Peyer's patch (tissue), 4 donors: ENCODE measurements around the gene PRLH. TPM values are rescaled to one million over a fixed set of nuclear protein-coding genes. Genes with fewer than 3 reads are reported as not detected.
"Not testable (repeated sequence)": the region's sequence is repeated elsewhere in the genome, so short reads cannot be mapped to it uniquely, and the experiment has no call there.

Source experiments
- DNase-seq, 3 donors: peaks; one replicate each; pipeline ENCODE4 v3.0.0-alpha.2; 2017 to 2019
- H3K27ac ChIP-seq, 4 donors: fragments of 200-600 bp; sonication (generic); one replicate each; pipeline ENCODE4 v1.5.1; 2016 to 2019
- H3K27me3 ChIP-seq, 2 donors: fragments of 200-600 bp; sonication (generic); one replicate each; pipeline ENCODE4 v1.5.1; 2019
- H3K36me3 ChIP-seq, 3 donors: fragments of 200-600 bp; sonication (generic); one replicate each; pipeline ENCODE4 v1.5.1; 2016 to 2019
- H3K4me1 ChIP-seq, 4 donors: fragments of 200-600 bp; sonication (generic); one replicate each; pipeline ENCODE4 v1.5.1; 2016 to 2019
- H3K4me3 ChIP-seq, 4 donors: fragments of 200-600 bp; sonication (generic); 1 replicate in 3 of 4; 2 replicates in 1 of 4; pipeline ENCODE4 v1.5.1; 2016 to 2019; ENCODE audit warnings: mild to moderate bottlenecking in 1 of 4
- H3K9me3 ChIP-seq, 4 donors: fragments of 200-600 bp; sonication (generic); one replicate each; pipeline ENCODE4 v1.5.1; 2016 to 2019; ENCODE audit warnings: mild to moderate bottlenecking in 1 of 4
- POLR2A ChIP-seq, 2 donors: fragments of 450-650 bp; IDR thresholded peaks; one replicate each; pipeline ENCODE4 v1.5.1; 2017; ENCODE audit warnings: antibody characterized with exemption in 2 of 2, mild to moderate bottlenecking in 2 of 2, moderate library complexity in 2 of 2
- total RNA-seq, 4 donors: library from RNA; depleted of rRNA; stranded (reverse); fragments of >200 nt; gene quantifications; one replicate each; pipeline ENCODE4 v1.1.0, GENCODE V29; 2016
- TF ChIP-seq, protein P1 (sequence below), 6 experiments: fragments of 450-650 bp in 4 of 6; fragments of 200-600 bp in 2 of 6; sonication (generic) in 1 of 6; IDR thresholded peaks; one replicate each; pipeline ENCODE4 v1.5.1; 2017 to 2019; ENCODE audit warnings: antibody characterized with exemption in 6 of 6, mild to moderate bottlenecking in 3 of 6, moderate library complexity in 1 of 6

The PRLH gene
- total RNA-seq, 4 donors from 2014 or later, result not detected

DNA sequence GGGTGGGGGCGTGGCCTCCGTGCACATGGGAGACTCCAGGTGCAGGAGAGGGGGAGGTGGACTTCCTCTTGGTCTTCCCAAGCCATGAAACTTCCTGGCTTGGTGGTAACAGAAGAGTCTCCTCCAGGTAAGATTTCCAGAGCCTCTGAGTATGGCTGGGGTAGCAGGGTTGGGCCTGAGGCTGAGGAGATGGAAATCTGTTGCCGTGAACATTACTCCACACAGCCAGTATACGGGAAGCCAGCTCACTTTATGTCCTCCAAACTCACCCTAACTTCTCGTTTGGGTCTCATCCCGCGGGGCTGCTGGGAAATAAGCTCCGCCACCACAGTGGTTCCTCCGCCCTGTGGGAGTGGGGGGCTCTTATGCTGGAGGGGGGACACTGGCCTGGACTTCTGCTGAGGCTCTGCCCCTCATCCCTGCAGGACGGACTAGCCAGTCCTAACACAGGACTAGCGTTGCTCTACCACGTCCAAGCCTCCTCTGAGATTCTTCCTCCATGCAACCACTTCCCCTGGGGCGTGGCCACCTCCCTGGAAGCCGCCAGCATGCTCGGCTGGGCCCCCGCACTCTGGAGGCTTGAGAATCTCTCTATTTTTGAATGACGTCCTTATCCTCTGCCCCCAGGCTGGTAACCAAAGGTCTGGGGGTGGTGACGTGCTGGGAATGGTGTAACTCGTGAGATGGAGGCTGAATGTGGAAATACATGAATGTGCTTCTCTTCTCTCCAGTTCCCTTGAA, 24.9 kb downstream of the PRLH start:
- H3K36me3 ChIP-seq, result no peaks in the 10 kb centered on the region
- H3K9me3 ChIP-seq, result no peaks in the 10 kb centered on the region
- peaks cover 0 to 14% (median 0%) of the 10 kb centered on the region in 4 donors for H3K4me1 ChIP-seq
- H3K27me3 ChIP-seq, result no peaks in the 10 kb centered on the region
- H3K27ac ChIP-seq, result peak overlapping the region in 3 of 4 donors; percentile 53 to 92 (median 80)
- no peak for TF ChIP-seq POLR2A (IDR thresholded peaks at IDR 0.05)
- TF ChIP-seq, protein P1, sequence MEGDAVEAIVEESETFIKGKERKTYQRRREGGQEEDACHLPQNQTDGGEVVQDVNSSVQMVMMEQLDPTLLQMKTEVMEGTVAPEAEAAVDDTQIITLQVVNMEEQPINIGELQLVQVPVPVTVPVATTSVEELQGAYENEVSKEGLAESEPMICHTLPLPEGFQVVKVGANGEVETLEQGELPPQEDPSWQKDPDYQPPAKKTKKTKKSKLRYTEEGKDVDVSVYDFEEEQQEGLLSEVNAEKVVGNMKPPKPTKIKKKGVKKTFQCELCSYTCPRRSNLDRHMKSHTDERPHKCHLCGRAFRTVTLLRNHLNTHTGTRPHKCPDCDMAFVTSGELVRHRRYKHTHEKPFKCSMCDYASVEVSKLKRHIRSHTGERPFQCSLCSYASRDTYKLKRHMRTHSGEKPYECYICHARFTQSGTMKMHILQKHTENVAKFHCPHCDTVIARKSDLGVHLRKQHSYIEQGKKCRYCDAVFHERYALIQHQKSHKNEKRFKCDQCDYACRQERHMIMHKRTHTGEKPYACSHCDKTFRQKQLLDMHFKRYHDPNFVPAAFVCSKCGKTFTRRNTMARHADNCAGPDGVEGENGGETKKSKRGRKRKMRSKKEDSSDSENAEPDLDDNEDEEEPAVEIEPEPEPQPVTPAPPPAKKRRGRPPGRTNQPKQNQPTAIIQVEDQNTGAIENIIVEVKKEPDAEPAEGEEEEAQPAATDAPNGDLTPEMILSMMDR (IDR thresholded peaks at IDR 0.05), result no peak
- peak overlapping the region in 2 of 4 donors; percentile 48 to 60 for H3K4me3 ChIP-seq
- peak in 1 of 3 donors; percentile 85 for DNase-seq

DNA sequence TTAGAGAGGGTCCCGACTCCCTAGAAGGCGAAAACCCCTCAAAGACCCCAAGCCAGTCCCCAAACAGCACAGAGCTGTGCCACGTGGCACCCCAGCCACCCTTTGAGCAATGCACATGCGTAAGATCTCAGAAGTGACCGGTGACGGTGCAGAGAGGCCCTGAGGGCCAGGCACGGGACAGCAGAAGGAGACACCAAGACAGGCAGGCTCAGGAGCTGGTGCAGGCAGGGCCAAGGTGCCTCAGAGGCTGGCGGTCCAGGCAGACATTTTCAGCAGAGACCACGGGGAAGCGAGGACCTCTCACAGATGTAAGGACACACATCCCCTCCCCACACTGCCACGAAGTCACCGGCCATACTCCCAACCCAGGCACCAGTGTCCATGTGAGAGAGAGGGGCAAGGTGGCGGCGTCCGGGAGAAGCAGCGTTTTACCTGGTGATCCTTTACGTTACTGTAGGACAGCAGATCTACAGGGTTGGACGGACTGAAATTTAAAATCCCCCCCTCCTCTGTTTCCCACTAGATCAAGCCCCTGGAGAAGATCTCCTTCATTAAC, 26.1 kb downstream of the PRLH start:
- no peak for DNase-seq
- Histone ChIP-seq H3K4me3 (no peak overlapping the region), H3K9me3 (no peaks in the 10 kb centered on the region), H3K27me3 (no peaks in the 10 kb centered on the region), H3K4me1 (peaks cover 0 to 14% (median 0%) of the 10 kb centered on the region in 4 donors), H3K27ac (no peak overlapping the region), H3K36me3 (no peaks in the 10 kb centered on the region)
- no peak for TF ChIP-seq POLR2A (IDR thresholded peaks at IDR 0.05)
- TF ChIP-seq, protein P1 (IDR thresholded peaks at IDR 0.05), result no peak

DNA sequence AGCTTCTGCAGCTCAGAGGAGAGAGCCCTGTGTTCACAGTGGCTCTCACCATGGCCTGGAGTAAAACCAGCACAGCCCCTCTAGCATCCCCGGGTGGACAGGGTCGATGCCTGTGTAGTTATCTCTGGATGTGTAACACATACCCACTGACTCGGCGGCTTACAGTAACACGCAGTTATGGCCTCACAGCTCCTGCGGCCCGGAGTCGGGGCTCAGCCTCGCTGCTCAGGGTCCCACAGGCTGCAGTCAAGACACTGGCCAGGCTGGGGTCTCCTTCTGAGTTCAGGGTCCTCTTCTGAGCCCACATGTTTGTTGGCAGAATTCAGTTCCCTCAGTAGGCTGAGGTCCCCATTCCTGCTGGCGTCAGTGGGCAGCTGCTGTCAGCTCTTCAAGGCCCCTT, 26.7 kb downstream of the PRLH start:
- Histone ChIP-seq H3K27me3 (no peaks in the 10 kb centered on the region), H3K9me3 (no peaks in the 10 kb centered on the region), H3K36me3 (no peaks in the 10 kb centered on the region), H3K4me3 (no peak overlapping the region), H3K4me1 (peaks cover 0 to 14% (median 0%) of the 10 kb centered on the region in 4 donors), H3K27ac (no peak overlapping the region)
- TF ChIP-seq, protein P1 (IDR thresholded peaks at IDR 0.05), result no peak
- TF ChIP-seq POLR2A (IDR thresholded peaks at IDR 0.05), result no peak
- DNase-seq, result peak in 1 of 3 donors; percentile 36

DNA sequence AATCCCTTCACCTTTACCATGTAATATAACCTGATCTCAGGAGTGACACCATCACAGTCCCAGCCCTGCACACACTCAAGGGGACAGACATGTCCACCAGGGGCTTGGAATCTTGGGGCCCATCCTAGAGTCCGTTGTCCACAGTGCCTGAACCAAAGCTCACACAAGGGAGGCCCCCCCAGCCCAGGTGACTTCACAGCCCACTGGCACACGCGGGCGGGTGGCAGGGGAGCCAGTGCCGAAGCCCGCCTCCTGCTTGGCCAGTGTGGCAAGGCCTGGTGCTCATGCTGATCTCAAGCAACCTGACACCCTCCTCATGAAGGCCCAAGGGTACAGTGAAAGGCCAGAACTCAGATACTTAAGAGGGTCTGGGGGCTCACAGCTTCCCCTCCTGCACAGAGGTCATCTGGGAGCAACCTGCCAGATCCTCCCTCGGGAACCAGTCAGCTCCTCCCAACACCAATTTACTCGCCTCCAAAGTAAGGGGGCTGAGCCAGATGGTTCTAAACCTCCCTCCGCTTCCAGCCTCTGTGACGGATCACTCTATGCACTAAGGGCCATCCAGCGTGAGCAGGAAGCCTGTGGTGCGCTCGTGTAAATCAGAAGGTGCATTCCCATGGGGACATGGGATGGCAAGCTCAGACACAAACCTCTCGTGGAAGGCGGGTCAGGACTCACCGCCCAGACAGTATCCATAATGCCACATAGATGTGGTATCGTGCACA, 27.4 kb downstream of the PRLH start:
- TF ChIP-seq POLR2A (IDR thresholded peaks at IDR 0.05), result no peak
- TF ChIP-seq, protein P1 (IDR thresholded peaks at IDR 0.05), result no peak
- H3K4me1 ChIP-seq, result peaks cover 0 to 14% (median 0%) of the 10 kb centered on the region in 4 donors
- H3K4me3 ChIP-seq, result no peak overlapping the region
- no peaks in the 10 kb centered on the region for H3K9me3 ChIP-seq
- no peaks in the 10 kb centered on the region for H3K36me3 ChIP-seq
- no peaks in the 10 kb centered on the region for H3K27me3 ChIP-seq
- H3K27ac ChIP-seq, result no peak overlapping the region
- DNase-seq, result peak in 1 of 3 donors; percentile 37

DNA sequence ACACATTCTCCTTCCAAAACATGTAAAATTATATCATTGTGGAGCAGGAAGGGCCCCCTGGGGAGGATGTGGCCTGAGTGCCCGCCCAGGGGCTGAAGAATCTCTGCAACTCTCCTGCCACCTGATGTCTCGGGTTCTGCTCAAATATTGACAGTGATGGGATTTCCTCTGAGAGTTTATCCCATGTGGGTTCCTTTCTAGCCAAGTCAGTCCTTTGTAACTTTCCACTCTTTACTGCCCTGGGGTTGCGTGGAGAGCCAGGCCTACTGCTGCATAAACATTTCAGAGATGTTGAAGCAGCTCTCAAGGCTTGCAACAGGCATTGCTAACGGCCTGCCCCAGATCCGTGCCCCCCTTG, 28.1 kb downstream of the PRLH start:
- no peak for DNase-seq
- H3K27ac ChIP-seq, result peak overlapping the region in 2 of 4 donors; percentile 59 to 73
- H3K4me3 ChIP-seq, result no peak overlapping the region
- H3K36me3 ChIP-seq, result no peaks in the 10 kb centered on the region
- no peaks in the 10 kb centered on the region for H3K9me3 ChIP-seq
- H3K4me1 ChIP-seq, result peaks cover 0 to 14% (median 0%) of the 10 kb centered on the region in 4 donors
- TF ChIP-seq, protein P1 (IDR thresholded peaks at IDR 0.05), result no peak
- TF ChIP-seq POLR2A (IDR thresholded peaks at IDR 0.05), result no peak
- H3K27me3 ChIP-seq, result no peaks in the 10 kb centered on the region

DNA sequence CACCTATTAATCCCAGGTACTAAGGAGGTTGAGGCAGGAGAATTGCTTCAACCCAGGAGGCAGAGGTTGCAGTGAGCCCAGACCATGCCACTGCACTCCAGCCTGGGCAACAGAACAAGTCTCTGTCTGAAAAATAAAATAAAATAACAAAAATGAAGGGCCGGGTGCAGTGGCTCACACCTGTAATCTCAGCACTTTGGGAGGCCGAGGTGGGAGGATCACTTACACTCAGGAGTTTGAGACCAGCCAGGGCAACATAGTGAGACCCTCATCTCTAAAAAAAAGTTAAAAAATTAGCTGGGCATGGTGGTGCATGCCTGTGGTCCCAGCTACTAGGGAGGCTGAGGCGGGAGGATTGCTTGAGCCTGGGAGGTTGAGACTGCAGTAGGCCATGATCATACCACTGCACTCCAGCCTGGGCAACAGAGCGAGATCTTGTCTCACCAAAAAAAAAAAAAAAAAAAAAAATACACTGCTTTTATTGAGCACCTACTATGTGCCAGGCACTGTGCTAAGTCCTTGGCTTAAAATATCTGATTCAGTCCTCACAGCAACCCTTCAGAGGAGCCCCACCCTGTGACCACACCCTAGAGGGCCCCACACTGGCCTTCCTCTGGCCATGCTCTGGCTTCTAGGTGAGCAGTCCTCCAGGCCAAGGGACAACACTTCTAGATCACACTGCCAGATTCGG, 29.6 kb downstream of the PRLH start:
- peak overlapping the region in 1 of 4 donors; percentile 73 for H3K27ac ChIP-seq
- H3K36me3 ChIP-seq, DNase-seq, H3K9me3 ChIP-seq, H3K4me3 ChIP-seq, H3K27me3 ChIP-seq: not testable (repeated sequence)
- peaks cover 0 to 14% (median 0%) of the 10 kb centered on the region in 4 donors for H3K4me1 ChIP-seq
